GM12878 (cell line): ENCODE results near the gene CRYBA2. TPM values are rescaled to one million over a fixed set of nuclear protein-coding genes. Genes with fewer than 3 reads are reported as not detected.

ENCODE experiments used
- ATAC-seq: fragments of 200-7000 bp; cut with Tn5 transposase; 3 replicates; pipeline ENCODE4 v1.9.1; 2020; ENCODE audit warnings: mild to moderate bottlenecking, moderate library complexity
- BruUV-seq: library from RNA; stranded (reverse); fragments of 400-500 nt; replicated peaks from 2 replicates; lab custom pipeline; 2021; lab: Mats Ljungman, UMichigan
- CTCF ChIA-PET: fragments of 300-600 bp; sonication (Branson Sonifier 250); formaldehyde crosslinking; extraction: SDS; loops from one replicate; lab custom pipeline; 2021; ENCODE audit warnings: inconsistent platforms; lab: Yijun Ruan, JAX
- POLR2A ChIA-PET: fragments of 350-600 bp; formaldehyde crosslinking; extraction: SDS; loops from one replicate; lab custom pipeline; 2021; ENCODE audit warnings: inconsistent platforms; lab: Charles Lee
- RAD21 ChIA-PET: fragments of 300-600 bp; sonication (Branson Sonifier 250); formaldehyde crosslinking; loops from one replicate; lab custom pipeline; 2023; ENCODE audit warnings: antibody characterized with exemption; ENCODE audit not compliant: unreplicated experiment; lab: Charles Lee
- SMC1A ChIA-PET: fragments of 300-600 bp; sonication (Branson Sonifier 250); formaldehyde crosslinking; loops from one replicate; lab custom pipeline; 2023; ENCODE audit not compliant: unreplicated experiment, uncharacterized antibody; lab: Charles Lee
- DNase-seq: peaks from one replicate; pipeline ENCODE4 v3.0.0-alpha.2; 2011; ENCODE audit warnings: low read depth, low spot score
- FAIRE-seq: peaks from 3 replicates; lab custom pipeline; 2011; peaks lifted over from hg19 to GRCh38; lab: Jason Lieb, UNC
- H2AFZ ChIP-seq: 2 replicates; pipeline ENCODE4 v1.6.0; 2011; ENCODE audit warnings: low read depth, low read length, control low read depth; ENCODE audit not compliant: control insufficient read depth
- H3K27ac ChIP-seq: 2 replicates; pipeline ENCODE4 v1.5.1; 2011; ENCODE audit warnings: control low read depth; ENCODE audit not compliant: control insufficient read depth, insufficient read depth
- H3K27me3 ChIP-seq, 2 experiments: replicated peaks in 1 of 2; 2 replicates each; pipeline versions ENCODE4 v1.6.0 to v1.6.1; 2011; ENCODE audit warnings: low read length in 1 of 2; ENCODE audit not compliant: control insufficient read depth in 2 of 2, insufficient read depth in 2 of 2
- H3K36me3 ChIP-seq, 2 experiments: 2 replicates each; pipeline ENCODE4 v1.5.1; 2011; ENCODE audit warnings: low read length in 1 of 2; ENCODE audit not compliant: control insufficient read depth in 2 of 2, insufficient read depth in 2 of 2
- H3K4me1 ChIP-seq: 2 replicates; pipeline ENCODE4 v1.6.1; 2011; ENCODE audit warnings: mild to moderate bottlenecking, low read length, moderate library complexity, mixed read lengths; ENCODE audit not compliant: control insufficient read depth, insufficient read depth
- H3K4me2 ChIP-seq: 2 replicates; pipeline ENCODE4 v1.6.0; 2011; ENCODE audit warnings: control low read depth; ENCODE audit not compliant: control insufficient read depth, insufficient read depth
- H3K4me3 ChIP-seq: fragments of 200-600 bp; sonication (generic); 2 replicates; pipeline ENCODE4 v1.5.1; 2016
- H3K79me2 ChIP-seq: 2 replicates; pipeline ENCODE4 v1.6.0; 2011; ENCODE audit warnings: low read length; ENCODE audit not compliant: control insufficient read depth, insufficient read depth
- H3K9ac ChIP-seq: 2 replicates; pipeline ENCODE4 v1.8.0; 2011; ENCODE audit warnings: low read length, control low read depth, mixed read lengths; ENCODE audit not compliant: control insufficient read depth, insufficient read depth
- H3K9me3 ChIP-seq: replicated peaks from 3 replicates; pipeline ENCODE4 v1.5.1; 2011; ENCODE audit warnings: mild to moderate bottlenecking, low read length; ENCODE audit not compliant: control insufficient read depth, insufficient read depth
- H4K20me1 ChIP-seq: 2 replicates; pipeline ENCODE4 v1.6.0; 2011; ENCODE audit not compliant: control insufficient read depth, insufficient read depth
- WGBS: methylation state at CpG from one replicate; pipeline ENCODE4 v1.1.6; 2016; ENCODE audit warnings: low lambda C conversion rate; ENCODE audit not compliant: insufficient replicate concordance, insufficient coverage; ENCODE audit errors: missing lambda C conversion rate; 5-methylcytosine and 5-hydroxymethylcytosine counted together
- in situ Hi-C: fragments of 300-500 bp; cut with MboI; formaldehyde crosslinking; loops from 9 replicates; pipeline ENCODE4 v1.14.3; 2018; ENCODE audit warnings: mixed read lengths
- intact Hi-C: fragments of 100-400 bp; cut with micrococcal nuclease; formaldehyde crosslinking; loops from one replicate; pipeline ENCODE4 v1.14.2; 2022; ENCODE audit not compliant: unreplicated experiment
- polyA plus RNA-seq, 11 experiments: library from polyadenylated mRNA; depleted of rRNA in 4 of 11; unstranded in 6 of 11; stranded (reverse) in 5 of 11; fragments of >200 nt; fragmentation: Nextera tagmentation in 4 of 11; fragmentation: Illumina TruSeq in 1 of 11; extraction: Ambion mirVana in 4 of 11; extraction: Trizol in 1 of 11; gene quantifications; 1 replicate in 1 of 11; 2 replicates in 10 of 11; pipeline versions ENCODE4 v1.2.1 to v1.2.3, GENCODE V29; 2011 to 2016; ENCODE audit warnings: inconsistent platforms in 2 of 11, missing spikeins in 2 of 11, low read depth in 1 of 11
- total RNA-seq, 4 experiments: library from RNA; depleted of rRNA in 3 of 4; stranded (reverse); fragments of >200 nt in 3 of 4; fragmentation: Illumina TruSeq in 1 of 4; extraction: Trizol in 1 of 4; gene quantifications; 2 replicates each; pipeline versions ENCODE4 v1.2.1 to v1.2.3, GENCODE V29; 2013 to 2021
- TF ChIP-seq, protein P1 (sequence below): fragments of 150-350 bp; IDR thresholded peaks from 2 replicates; pipeline ENCODE4 v1.6.1; 2014; ENCODE audit warnings: mild to moderate bottlenecking, low read depth, low read length
- TF ChIP-seq, protein P2 (sequence below), 3 experiments: IDR thresholded peaks in 2 of 3; conservative IDR thresholded peaks in 1 of 3; 2 replicates each; pipeline ENCODE4 v1.5.1; 2011; ENCODE audit warnings: low read depth in 3 of 3, low read length in 3 of 3, mild to moderate bottlenecking in 3 of 3, control low read depth in 2 of 3, moderate library complexity in 2 of 3, inconsistent platforms in 1 of 3, mixed read lengths in 1 of 3; ENCODE audit not compliant: control insufficient read depth in 2 of 3, insufficient read depth in 1 of 3; ENCODE audit errors: extremely low read depth in 1 of 3

CRYBA2 gene
- total and polyA plus RNA-seq, 10 of the 15 experiments (the other 5 are each of a cell fraction or from before 2014, with no cell fraction given): not detected

DNA sequence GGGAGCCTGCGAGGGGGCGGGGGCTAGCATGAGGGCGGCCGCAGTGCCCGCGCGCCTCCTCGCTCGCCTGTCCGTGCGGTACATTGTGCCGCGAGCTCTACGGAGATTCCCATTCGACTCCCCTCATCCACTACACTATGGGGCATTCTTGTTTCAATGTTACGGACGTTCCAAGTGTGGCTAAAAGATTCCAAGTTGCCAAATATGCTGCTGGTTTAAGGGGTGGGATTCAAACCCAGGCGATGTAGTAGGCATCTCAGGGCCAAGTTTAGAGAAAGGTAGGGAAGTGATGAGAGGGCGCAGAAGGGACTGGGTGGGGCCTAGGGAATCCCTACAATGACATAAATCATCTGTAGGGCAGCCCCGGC lies 10.0 kb upstream of the CRYBA2 start:
- WGBS: 30% methylated on average over 20 of the region's 20 CpGs
- no peaks in the 10 kb centered on the region for H3K4me1 ChIP-seq
- RAD21 ChIA-PET: no interaction called here
- no peak overlapping the region for H3K4me2 ChIP-seq
- H3K9me3 ChIP-seq: no peaks in the 10 kb centered on the region
- no peak overlapping the region for H3K4me3 ChIP-seq
- H3K9ac ChIP-seq: no peak overlapping the region
- no peak overlapping the region for H3K27ac ChIP-seq
- no peak overlapping the region for H2AFZ ChIP-seq
- H4K20me1 ChIP-seq: no peaks in the 10 kb centered on the region
- ATAC-seq (no peak; the same call in 1 of the 3 replicates), FAIRE-seq (no peak), DNase-seq (no peak)
- CTCF ChIA-PET: interaction anchor here (2.0 kb wide), 1 partner anchor 23 kb away, joined by 12 read pairs; no protein-coding TSS in a partner anchor
- no TSS peak for BruUV-seq
- H3K79me2 ChIP-seq: no peaks in the 10 kb centered on the region
- TF ChIP-seq, protein P1, sequence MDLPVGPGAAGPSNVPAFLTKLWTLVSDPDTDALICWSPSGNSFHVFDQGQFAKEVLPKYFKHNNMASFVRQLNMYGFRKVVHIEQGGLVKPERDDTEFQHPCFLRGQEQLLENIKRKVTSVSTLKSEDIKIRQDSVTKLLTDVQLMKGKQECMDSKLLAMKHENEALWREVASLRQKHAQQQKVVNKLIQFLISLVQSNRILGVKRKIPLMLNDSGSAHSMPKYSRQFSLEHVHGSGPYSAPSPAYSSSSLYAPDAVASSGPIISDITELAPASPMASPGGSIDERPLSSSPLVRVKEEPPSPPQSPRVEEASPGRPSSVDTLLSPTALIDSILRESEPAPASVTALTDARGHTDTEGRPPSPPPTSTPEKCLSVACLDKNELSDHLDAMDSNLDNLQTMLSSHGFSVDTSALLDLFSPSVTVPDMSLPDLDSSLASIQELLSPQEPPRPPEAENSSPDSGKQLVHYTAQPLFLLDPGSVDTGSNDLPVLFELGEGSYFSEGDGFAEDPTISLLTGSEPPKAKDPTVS: no peak
- TF ChIP-seq, protein P2, sequence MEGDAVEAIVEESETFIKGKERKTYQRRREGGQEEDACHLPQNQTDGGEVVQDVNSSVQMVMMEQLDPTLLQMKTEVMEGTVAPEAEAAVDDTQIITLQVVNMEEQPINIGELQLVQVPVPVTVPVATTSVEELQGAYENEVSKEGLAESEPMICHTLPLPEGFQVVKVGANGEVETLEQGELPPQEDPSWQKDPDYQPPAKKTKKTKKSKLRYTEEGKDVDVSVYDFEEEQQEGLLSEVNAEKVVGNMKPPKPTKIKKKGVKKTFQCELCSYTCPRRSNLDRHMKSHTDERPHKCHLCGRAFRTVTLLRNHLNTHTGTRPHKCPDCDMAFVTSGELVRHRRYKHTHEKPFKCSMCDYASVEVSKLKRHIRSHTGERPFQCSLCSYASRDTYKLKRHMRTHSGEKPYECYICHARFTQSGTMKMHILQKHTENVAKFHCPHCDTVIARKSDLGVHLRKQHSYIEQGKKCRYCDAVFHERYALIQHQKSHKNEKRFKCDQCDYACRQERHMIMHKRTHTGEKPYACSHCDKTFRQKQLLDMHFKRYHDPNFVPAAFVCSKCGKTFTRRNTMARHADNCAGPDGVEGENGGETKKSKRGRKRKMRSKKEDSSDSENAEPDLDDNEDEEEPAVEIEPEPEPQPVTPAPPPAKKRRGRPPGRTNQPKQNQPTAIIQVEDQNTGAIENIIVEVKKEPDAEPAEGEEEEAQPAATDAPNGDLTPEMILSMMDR (IDR thresholded peaks at IDR 0.05 in 2 of 3, conservative IDR thresholded peaks at IDR 0.05 in 1 of 3; ENCODE audit: control insufficient read depth in 2 of 3, extremely low read depth in 1 of 3, insufficient read depth in 1 of 3, low read depth in 3 of 3, low read length in 3 of 3): 0 out of 6 replicates have a peak, but pooled peaks of 1 of the 3 experiments have one; percentile 5
- peaks cover 9 to 19% of the 10 kb centered on the region in 2 experiments for H3K27me3 ChIP-seq
- SMC1A ChIA-PET: no interaction called here
- intact Hi-C loops: loop anchor here (2.0 kb wide), 1 partner anchor 150 kb away; no protein-coding TSS in a partner anchor
- no peaks in the 10 kb centered on the region for H3K36me3 ChIP-seq
- POLR2A ChIA-PET: no interaction called here
- in situ Hi-C loops: no loop called here
